Measurements from ENCODE around the gene PARN.

DNA sequence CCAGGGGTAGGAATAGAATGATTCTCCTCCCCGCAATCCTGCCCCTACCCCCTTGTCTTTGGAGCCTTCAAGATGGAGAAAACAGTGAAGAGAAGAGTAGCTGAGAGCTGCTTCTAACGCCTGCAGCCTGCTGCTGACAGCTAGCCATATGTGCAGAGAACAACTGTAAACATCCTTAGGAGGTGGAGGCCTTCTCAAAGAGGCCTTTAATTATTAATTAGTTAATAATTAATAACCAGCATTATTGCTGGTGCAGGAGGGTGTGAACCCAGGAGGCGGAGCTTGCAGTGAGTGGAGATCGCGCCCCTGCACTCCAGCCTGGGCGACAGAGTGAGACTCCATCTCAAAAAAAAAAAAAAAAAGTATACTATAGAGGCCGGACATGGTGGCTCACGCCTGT, 11.1 kb upstream of the PARN start:
- TF ChIP-seq, protein P1, sequence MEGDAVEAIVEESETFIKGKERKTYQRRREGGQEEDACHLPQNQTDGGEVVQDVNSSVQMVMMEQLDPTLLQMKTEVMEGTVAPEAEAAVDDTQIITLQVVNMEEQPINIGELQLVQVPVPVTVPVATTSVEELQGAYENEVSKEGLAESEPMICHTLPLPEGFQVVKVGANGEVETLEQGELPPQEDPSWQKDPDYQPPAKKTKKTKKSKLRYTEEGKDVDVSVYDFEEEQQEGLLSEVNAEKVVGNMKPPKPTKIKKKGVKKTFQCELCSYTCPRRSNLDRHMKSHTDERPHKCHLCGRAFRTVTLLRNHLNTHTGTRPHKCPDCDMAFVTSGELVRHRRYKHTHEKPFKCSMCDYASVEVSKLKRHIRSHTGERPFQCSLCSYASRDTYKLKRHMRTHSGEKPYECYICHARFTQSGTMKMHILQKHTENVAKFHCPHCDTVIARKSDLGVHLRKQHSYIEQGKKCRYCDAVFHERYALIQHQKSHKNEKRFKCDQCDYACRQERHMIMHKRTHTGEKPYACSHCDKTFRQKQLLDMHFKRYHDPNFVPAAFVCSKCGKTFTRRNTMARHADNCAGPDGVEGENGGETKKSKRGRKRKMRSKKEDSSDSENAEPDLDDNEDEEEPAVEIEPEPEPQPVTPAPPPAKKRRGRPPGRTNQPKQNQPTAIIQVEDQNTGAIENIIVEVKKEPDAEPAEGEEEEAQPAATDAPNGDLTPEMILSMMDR (IDR thresholded peaks at IDR 0.05), result no peak
- no peak for TF ChIP-seq POLR2A (IDR thresholded peaks at IDR 0.05)
